Activated naive CD4-positive, alpha-beta T cell treated with anti-CD3 and anti-CD28 coated beads, Interleukin-2, amount 50 U/mL, for 72 hours (primary cell): ENCODE data around the gene ADORA1. TPM values are rescaled to one million over a fixed set of nuclear protein-coding genes. Genes with fewer than 3 reads are reported as not detected.

Source experiments
- ATAC-seq, 2 donors: fragments of 150-1000 bp; cut with Tn5 transposase; 2 replicates each; pipeline ENCODE4 v1.10.0; 2021; ENCODE audit warnings: mild to moderate bottlenecking in 2 of 2, moderate library complexity in 2 of 2
- DNase-seq, 2 donors: peaks; one replicate each; pipeline ENCODE4 v3.0.0; 2021 to 2022; ENCODE audit warnings: low spot score in 2 of 2
- H3K27ac Mint-ChIP-seq, 2 donors: one replicate each; pipeline ENCODE4 v1.8.0; 2022; ENCODE audit warnings: mild to moderate bottlenecking in 2 of 2, mixed read lengths in 2 of 2
- H3K36me3 Mint-ChIP-seq, 2 donors: one replicate each; pipeline ENCODE4 v1.8.0; 2022; ENCODE audit warnings: mixed read lengths in 2 of 2
- H3K9me3 Mint-ChIP-seq, 2 donors: one replicate each; pipeline ENCODE4 v1.8.0; 2022; ENCODE audit warnings: mixed read lengths in 2 of 2
- total RNA-seq, 2 donors: library from RNA; stranded (reverse); gene quantifications; one replicate each; pipeline ENCODE4 v1.2.3, GENCODE V29; 2022

Gene ADORA1
- total RNA-seq, 2 donors from 2014 or later = not detected

DNA sequence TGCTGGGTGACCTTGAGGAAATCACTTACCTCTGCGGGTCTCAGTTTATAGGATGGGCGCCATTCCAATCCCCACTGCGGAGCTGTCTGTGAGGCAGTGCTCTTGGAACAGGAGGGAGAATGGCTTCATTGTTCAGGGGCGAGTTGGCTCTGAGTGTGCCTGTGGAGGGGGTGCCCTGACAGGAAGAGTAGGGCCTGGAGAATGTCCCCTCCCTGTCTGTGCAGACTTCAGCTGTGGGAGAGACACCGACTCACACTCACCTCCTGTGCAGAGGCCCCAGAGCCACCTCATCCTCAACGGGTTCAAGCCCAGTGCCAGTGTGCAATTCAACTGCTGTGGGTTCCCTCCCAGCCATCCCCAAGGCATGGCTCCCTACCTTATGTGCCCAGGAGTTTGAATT lies 17.1 kb downstream of the ADORA1 start:
- no peak overlapping the region for H3K27ac Mint-ChIP-seq

DNA sequence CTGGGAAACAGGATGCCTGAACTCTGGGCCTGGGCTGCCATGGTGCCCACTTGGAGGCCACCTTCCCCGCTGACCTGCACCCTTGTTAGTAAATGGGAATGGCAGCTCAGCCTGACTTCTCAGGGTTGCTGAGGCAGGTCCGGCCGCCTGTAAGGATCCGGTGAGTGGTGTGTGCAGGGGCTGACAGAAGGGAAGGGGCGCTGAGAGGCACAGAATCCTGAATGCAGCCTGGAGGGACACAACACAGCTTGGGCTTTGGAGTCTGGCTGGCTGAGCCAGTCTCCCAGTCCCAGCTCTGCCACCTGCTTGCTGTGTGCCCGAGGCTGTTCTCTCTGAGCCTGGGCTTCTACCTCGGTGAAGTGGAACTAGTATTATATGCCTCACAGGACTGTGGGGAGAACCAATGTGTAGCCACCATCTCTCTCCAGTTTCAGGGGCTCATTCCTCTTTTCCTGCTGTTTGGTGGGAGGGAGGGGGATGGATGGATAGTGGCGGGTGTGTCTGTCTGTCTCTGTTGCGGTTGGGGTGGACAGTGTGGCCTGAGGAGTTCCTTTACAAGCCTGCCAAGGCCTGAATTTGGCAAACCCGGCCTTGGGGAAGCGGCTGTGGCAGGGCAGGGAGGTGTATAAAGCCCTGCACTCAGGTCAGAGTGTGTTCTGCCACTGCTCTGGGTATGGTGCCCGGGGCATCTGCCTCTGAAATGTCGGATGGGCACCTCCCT lies 18.0 kb downstream of the ADORA1 start:
- no peak for ATAC-seq
- Mint-ChIP-seq H3K27ac (no peak overlapping the region), H3K36me3 (no peaks in the 10 kb centered on the region), H3K9me3 (no peaks in the 10 kb centered on the region)
- DNase-seq = no peak

More for the DNA sequence above, 17.1 kb downstream of the ADORA1 start:
- no peaks in the 10 kb centered on the region for H3K36me3 Mint-ChIP-seq
- H3K9me3 Mint-ChIP-seq = no peaks in the 10 kb centered on the region
- DNase-seq (no peak), ATAC-seq (no peak)

DNA sequence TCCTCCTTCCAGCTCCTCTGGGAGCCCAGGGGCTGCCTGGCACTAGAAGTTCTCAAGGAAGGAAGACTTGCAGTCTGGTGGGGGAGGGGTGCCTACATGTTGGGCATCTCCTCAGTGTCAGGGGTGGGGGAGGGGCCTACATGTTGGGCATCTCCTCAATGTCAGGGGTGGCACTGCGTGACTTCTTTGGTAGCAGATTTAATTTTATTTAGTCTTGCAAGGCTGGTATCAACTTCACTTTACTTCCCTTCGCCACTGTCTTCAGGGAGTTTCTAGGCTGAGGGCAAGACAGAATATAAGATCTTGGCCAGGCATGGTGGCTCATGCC lies 18.5 kb downstream of the ADORA1 start:
- ATAC-seq (no peak), DNase-seq (no peak)
- H3K9me3 Mint-ChIP-seq = no peaks in the 10 kb centered on the region
- H3K27ac Mint-ChIP-seq = no peak overlapping the region
- no peaks in the 10 kb centered on the region for H3K36me3 Mint-ChIP-seq

DNA sequence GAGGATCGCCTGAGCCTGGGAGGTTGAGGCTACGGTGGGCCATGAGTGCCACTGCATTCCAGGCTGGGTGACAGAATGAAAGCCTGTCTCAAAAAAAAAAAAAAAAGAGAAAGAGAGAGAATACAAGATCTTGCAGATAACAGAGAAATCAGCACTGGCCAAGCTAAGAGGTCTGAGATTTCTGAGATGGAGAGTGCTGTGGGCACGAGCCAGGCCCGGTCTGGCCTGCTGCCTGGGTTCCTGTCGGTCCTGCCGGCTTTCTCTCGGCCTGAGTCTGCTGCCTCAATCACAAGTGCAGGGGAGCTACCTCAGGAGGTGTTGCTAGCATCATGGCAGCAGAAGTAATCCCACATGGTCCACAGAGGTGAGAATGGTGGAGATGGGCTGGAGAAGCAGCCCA lies 19.0 kb downstream of the ADORA1 start:
- no peaks in the 10 kb centered on the region for H3K9me3 Mint-ChIP-seq
- no peak for DNase-seq
- H3K36me3 Mint-ChIP-seq = no peaks in the 10 kb centered on the region
- no peak for ATAC-seq
- no peak overlapping the region for H3K27ac Mint-ChIP-seq

GRCh38 chr1:203147376-203147775 lies 19.9 kb downstream of the ADORA1 start:
- Mint-ChIP-seq H3K36me3 (no peaks in the 10 kb centered on the region), H3K27ac (no peak overlapping the region), H3K9me3 (no peaks in the 10 kb centered on the region)
- DNase-seq = no peak
- no peak for ATAC-seq

GRCh38 chr1:203148127-203148526 lies 20.6 kb downstream of the ADORA1 start:
- ATAC-seq (no peak), DNase-seq (no peak)
- Mint-ChIP-seq H3K36me3 (no peaks in the 10 kb centered on the region), H3K9me3 (no peaks in the 10 kb centered on the region), H3K27ac (no peak overlapping the region)

GRCh38 chr1:203148579-203148978 lies 21.1 kb downstream of the ADORA1 start:
- DNase-seq (no peak), ATAC-seq (no peak)
- no peak overlapping the region for H3K27ac Mint-ChIP-seq
- H3K9me3 Mint-ChIP-seq = no peaks in the 10 kb centered on the region
- H3K36me3 Mint-ChIP-seq = no peaks in the 10 kb centered on the region

DNA sequence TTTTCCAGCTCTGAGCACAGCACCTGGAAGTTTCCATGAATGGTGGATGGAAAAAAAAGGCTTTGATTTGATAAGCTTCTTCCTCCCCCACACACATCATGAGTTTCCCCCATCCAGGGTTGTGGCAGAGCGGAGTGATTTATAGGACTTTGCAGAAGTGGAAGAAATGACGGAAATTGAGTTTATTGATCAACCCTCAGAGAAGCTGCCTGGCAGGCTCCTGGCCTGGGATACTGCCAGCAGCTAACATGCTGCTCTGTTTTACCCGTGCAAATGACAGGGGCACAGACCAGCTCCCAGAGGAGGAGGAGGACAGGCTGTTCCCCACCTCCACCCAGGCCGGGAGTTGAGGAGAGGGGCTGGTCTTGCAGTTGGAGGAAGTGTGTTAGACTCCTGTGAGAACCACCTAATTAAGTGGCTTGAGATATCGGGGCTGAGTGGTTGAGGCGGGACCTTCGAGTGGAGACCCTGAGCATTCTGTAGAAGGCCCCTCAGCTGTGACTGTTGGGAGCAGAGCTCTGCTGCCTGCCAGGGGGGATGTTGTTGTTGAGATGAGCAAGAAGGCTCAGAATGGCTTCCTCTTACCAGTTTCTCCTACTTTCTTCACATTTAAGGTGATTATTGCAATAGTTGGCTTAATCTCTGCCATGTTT lies 21.8 kb downstream of the ADORA1 start:
- Mint-ChIP-seq H3K9me3 (no peaks in the 10 kb centered on the region), H3K36me3 (no peaks in the 10 kb centered on the region), H3K27ac (no peak overlapping the region)
- DNase-seq = no peak
- ATAC-seq = no peak

- no peaks in the 10 kb centered on the region for H3K36me3 Mint-ChIP-seq
- DNase-seq = no peak
- H3K27ac Mint-ChIP-seq = peak overlapping the region in 1 of 2 donors; percentile 57
- ATAC-seq = no peak
- no peaks in the 10 kb centered on the region for H3K9me3 Mint-ChIP-seq
These were observed 23.2 kb downstream of the ADORA1 start for GRCh38 chr1:203150511-203151297.

DNA sequence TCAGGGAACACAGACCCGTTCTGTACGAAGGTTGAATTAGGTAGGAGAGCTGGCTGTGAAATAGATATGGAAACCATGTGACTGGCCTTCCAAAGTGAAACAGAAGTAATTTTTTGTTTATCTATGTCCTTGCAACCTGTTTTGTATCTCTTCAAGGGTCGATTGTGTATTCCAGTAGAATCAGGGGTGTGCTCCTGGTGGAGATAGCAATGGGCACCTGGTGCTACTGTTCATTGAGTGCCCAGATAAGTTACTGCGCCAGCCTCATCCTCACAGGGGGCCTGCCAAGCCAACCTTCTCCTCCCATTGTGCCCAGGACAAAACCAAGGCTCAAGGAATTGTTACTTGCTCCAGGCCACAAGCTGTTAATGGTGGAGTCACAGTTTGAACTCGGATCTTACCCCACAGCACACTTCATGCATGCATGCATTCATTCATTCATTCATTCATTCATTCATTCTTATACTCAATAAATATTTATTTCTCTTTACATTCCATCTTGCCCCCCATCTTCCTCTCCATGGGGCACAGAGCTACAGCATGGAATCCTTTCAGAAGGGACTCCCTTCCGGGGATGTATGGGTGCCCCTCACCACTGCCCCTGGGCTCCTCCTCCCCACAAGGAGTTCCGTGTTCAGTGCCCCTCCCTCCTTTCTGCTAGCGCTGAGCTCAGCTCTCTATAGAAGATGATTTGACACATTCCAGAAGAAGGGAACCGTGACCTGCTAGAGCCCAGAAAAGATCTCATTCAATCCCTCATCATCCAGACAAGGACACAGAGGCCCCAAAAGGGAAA lies 24.0 kb downstream of the ADORA1 start:
- DNase-seq (no peak), ATAC-seq (no peak)
- Mint-ChIP-seq H3K27ac (no peak overlapping the region), H3K9me3 (no peaks in the 10 kb centered on the region), H3K36me3 (no peaks in the 10 kb centered on the region)

DNA sequence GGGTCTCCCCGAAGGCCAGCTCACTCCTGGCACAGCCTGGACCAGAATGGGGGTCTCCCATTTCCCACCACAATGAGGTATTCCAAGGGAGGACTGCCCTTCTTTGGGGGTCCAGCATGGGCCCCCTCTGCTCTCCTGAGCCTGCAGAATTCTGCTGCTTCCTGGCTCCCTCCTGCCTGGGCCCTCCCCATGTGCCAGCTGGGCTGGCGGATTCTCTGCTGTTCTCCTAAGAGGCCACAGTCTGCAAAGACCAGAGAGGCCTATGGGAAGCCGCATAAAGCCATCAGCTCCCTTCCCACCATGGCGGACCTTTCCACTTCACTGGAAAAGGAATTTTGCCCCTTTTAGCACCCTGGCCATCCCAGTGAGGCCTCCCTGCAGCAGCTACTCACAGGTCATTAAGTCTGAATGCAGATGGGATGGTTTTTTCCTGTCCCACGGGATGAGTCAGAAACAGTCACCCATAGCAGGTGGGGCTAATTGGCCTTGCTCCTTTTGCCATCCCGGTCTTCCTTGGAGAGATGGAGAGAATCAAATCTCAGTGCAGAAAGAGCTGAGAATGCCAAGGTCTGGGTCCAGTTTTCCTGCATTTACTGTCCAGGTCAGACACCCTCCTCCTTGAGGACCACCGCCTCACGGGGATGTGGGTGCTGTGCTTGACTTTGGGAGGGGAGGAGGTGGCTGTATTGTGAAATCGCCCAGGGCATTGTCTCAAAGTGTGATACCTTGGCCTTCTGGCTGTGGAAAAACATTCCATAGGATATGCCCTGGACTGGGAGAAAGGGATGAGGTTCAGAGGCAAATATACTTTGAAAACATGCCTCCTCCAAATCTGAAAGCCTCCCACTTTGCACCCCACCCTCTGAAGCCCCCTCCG lies 24.9 kb downstream of the ADORA1 start:
- Mint-ChIP-seq H3K36me3 (no peaks in the 10 kb centered on the region), H3K27ac (no peak overlapping the region), H3K9me3 (no peaks in the 10 kb centered on the region)
- ATAC-seq (no peak), DNase-seq (no peak)

DNA sequence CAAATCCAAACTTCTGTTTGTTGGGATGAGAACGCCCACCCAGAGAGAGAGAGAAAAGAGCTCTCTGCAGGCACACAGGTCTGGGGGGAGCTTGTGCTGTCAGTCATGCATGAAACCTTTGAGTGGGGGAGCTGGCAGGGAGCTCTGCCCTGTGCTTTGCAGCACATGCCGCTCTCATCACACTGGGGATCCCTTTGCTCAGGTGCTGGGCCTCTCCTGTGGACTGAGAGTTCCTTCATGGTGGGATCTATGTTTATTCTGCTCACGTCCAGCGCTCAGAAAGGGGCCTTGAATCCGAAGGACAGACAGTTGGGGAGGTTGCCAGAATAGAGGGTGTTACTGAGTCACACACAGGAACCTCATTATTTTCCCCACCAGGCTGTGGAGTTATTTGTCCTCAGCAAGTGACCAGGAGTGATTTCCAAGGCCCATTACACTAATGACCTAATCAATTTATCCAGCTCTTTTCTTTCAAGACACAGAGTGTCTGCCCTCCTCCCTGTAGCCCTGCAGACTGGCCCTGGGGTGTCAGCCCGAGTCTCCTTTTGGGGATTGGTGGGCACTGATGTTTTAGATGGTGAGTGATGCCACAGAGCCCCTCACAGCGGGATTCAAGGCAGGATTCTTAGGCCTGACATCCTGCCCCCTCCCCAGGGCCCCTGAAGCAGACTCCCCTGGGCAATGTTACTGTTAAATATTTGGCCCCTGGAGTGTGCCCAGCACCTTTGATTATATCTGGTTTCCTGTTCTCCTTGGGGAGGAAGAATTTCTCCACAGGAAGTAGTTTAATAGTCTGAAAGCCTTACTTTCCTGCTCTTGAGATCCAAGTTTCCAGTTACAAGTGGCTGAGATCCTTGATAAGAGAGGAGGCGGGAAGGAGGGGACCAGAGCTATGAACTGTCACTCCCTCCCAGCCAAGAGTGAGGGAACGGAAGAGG lies 25.8 kb downstream of the ADORA1 start:
- no peaks in the 10 kb centered on the region for H3K9me3 Mint-ChIP-seq
- DNase-seq (no peak), ATAC-seq (no peak)
- H3K36me3 Mint-ChIP-seq = no peaks in the 10 kb centered on the region
- H3K27ac Mint-ChIP-seq = no peak overlapping the region

DNA sequence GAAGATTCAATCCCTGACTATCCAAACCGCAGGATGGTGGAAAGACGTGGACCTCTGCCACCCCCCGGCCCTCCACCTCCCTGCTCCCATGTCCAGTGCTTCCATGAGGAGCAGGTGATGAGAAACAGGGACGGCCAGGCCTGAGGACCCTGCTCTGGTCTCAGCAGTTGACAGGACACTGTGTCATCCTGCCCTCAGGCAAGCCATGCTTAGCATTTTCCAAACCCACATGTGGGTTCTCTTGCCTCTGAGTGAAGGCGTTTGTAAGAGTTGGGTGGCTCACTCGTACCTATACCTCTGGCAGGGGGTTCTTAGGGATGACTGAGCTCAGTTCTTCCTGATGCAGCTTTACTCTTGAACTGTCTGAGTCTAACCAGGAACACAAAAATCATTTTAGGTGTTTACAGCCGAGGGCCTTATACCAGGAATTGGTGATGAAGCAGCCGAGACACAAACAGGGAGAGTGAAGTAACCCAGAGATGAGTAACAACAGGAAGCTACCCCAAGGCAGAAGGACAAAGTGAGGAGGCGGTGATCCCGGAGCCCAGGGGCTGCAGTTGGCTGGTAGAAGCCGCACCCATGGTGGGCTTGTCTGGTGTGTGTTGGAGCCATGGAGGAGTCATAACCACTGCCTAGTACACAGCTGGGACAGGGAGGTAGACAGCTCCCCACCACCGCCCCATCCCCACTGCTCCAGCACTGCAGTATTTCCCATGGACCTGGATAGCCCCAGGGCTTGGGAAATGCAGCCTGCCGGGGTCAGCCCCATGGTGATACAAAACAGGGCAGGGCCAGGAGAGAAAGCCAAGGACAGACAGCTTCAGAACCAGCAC lies 26.7 kb downstream of the ADORA1 start:
- Mint-ChIP-seq H3K9me3 (no peaks in the 10 kb centered on the region), H3K27ac (no peak overlapping the region), H3K36me3 (no peaks in the 10 kb centered on the region)
- no peak for ATAC-seq
- no peak for DNase-seq

GRCh38 chr1:203156280-203156679 lies 28.8 kb downstream of the ADORA1 start:
- ATAC-seq (no peak), DNase-seq (no peak)
- no peaks in the 10 kb centered on the region for H3K9me3 Mint-ChIP-seq
- H3K36me3 Mint-ChIP-seq = no peaks in the 10 kb centered on the region
- no peak overlapping the region for H3K27ac Mint-ChIP-seq
